SK-N-SH treated with all-trans-retinoic acid at 6 μM for 48 hours (cell line): ENCODE measurements around the gene ZMYND11.

Source experiments
- ATAC-seq: fragments of 200-7000 bp; cut with Tn5 transposase; 3 replicates; pipeline ENCODE4 v1.9.1; 2020; ENCODE audit warnings: mild to moderate bottlenecking, moderate library complexity
- BACH2 ChIP-seq: fragments of 250-450 bp; sonication (Bioruptor Pico); IDR thresholded peaks from 2 replicates; pipeline ENCODE4 v1.9.0; 2021; ENCODE audit warnings: mild to moderate bottlenecking, borderline replicate concordance
- CREB5 ChIP-seq: fragments of 250-450 bp; sonication (Bioruptor Pico); IDR thresholded peaks from 2 replicates; pipeline ENCODE4 v1.5.1; 2020; ENCODE audit warnings: low read depth, mild to moderate bottlenecking, moderate library complexity
- CSDC2 ChIP-seq: fragments of 250-450 bp; sonication (Bioruptor Pico); IDR thresholded peaks from 2 replicates; pipeline ENCODE4 v1.5.0; 2020; ENCODE audit warnings: mild to moderate bottlenecking, moderate library complexity
- CSRNP3 ChIP-seq: fragments of 250-450 bp; sonication (Bioruptor Pico); IDR thresholded peaks from 2 replicates; pipeline ENCODE4 v1.5.1; 2021; ENCODE audit warnings: mild to moderate bottlenecking, moderate library complexity
- ESRRG ChIP-seq: fragments of 250-450 bp; sonication (Bioruptor Pico); IDR thresholded peaks from 2 replicates; pipeline ENCODE4 v1.6.1; 2021; ENCODE audit warnings: mild to moderate bottlenecking
- GLIS3 ChIP-seq: fragments of 250-450 bp; sonication (Bioruptor Pico); IDR thresholded peaks from 2 replicates; pipeline ENCODE4 v1.5.0; 2020; ENCODE audit warnings: mild to moderate bottlenecking, moderate library complexity
- ISL1 ChIP-seq: fragments of 250-450 bp; sonication (Bioruptor Pico); IDR thresholded peaks from 2 replicates; pipeline ENCODE4 v2.1.2; 2022; ENCODE audit warnings: mild to moderate bottlenecking, moderate library complexity
- OSR1 ChIP-seq: fragments of 250-450 bp; sonication (Bioruptor Pico); IDR thresholded peaks from 2 replicates; pipeline ENCODE4 v1.8.0; 2022; ENCODE audit warnings: moderate library complexity, mild to moderate bottlenecking, inconsistent platforms
- PPARA ChIP-seq: fragments of 250-450 bp; sonication (Bioruptor Pico); IDR thresholded peaks from 2 replicates; pipeline ENCODE4 v1.5.0; 2020; ENCODE audit warnings: mild to moderate bottlenecking, borderline replicate concordance
- RARB ChIP-seq: fragments of 250-450 bp; sonication (Bioruptor Pico); IDR thresholded peaks from 2 replicates; pipeline ENCODE4 v1.8.0; 2021; ENCODE audit warnings: mild to moderate bottlenecking, moderate library complexity
- SNAI2 ChIP-seq: fragments of 250-450 bp; sonication (Bioruptor Pico); IDR thresholded peaks from 2 replicates; pipeline ENCODE4 v1.5.0; 2020; ENCODE audit warnings: mild to moderate bottlenecking, moderate library complexity
- TCF4 ChIP-seq: fragments of 250-450 bp; sonication (Bioruptor Pico); IDR thresholded peaks from 2 replicates; pipeline ENCODE4 v1.8.0; 2021; ENCODE audit warnings: mild to moderate bottlenecking, moderate library complexity, borderline replicate concordance
- TSHZ2 ChIP-seq: fragments of 250-450 bp; sonication (Bioruptor Pico); IDR thresholded peaks from 2 replicates; pipeline ENCODE4 v1.5.0; 2020; ENCODE audit warnings: mild to moderate bottlenecking, moderate library complexity
- ZC3H10 ChIP-seq: fragments of 250-450 bp; sonication (Bioruptor Pico); IDR thresholded peaks from 2 replicates; pipeline ENCODE4 v1.5.1; 2021; ENCODE audit warnings: mild to moderate bottlenecking, moderate library complexity
- ZFP3 ChIP-seq: fragments of 250-450 bp; sonication (Bioruptor Pico); IDR thresholded peaks from 2 replicates; pipeline ENCODE4 v1.5.0; 2020; ENCODE audit warnings: mild to moderate bottlenecking, moderate library complexity
- ZFP30 ChIP-seq: fragments of 450-650 bp; formaldehyde crosslinking; IDR thresholded peaks from 2 replicates; pipeline ENCODE4 v1.5.0; 2022; ENCODE audit warnings: mild to moderate bottlenecking, moderate library complexity
- ZNF565 ChIP-seq: fragments of 450-650 bp; formaldehyde crosslinking; conservative IDR thresholded peaks from 2 replicates; pipeline ENCODE4 v1.5.0; 2020; ENCODE audit warnings: low read depth, mild to moderate bottlenecking, moderate library complexity
- ZNF8 ChIP-seq: fragments of 450-650 bp; formaldehyde crosslinking; IDR thresholded peaks from 2 replicates; pipeline ENCODE4 v1.5.0; 2020; ENCODE audit warnings: mild to moderate bottlenecking, moderate library complexity

The ZMYND11 gene

GRCh38 chr10:282294-283139 lies 147.3 kb downstream of the ZMYND11 start:
- TF ChIP-seq PPARA (CRISPR knock-in tag) (no peak), CREB5 (CRISPR knock-in tag) (no peak), BACH2 (no peak), ZFP3 (CRISPR knock-in tag) (no peak), ZFP30 (CRISPR knock-in tag) (no peak)
- TF ChIP-seq, all 23 proteins: peak for 0
- ATAC-seq: no peak

GRCh38 chr10:283140-283479 lies 147.9 kb downstream of the ZMYND11 start:
- ATAC-seq: no peak
- TF ChIP-seq BACH2 (no peak), ZC3H10 (no peak), TCF4 (CRISPR knock-in tag) (no peak), RARB (CRISPR knock-in tag) (no peak), CREB5 (CRISPR knock-in tag) (no peak), ZNF565 (CRISPR knock-in tag) (no peak), ZFP3 (CRISPR knock-in tag) (no peak), ZFP30 (CRISPR knock-in tag) (no peak), ZNF8 (CRISPR knock-in tag) (no peak), ISL1 (CRISPR knock-in tag) (no peak), CSRNP3 (CRISPR knock-in tag) (no peak), CSDC2 (CRISPR knock-in tag) (no peak), SNAI2 (no peak), PPARA (CRISPR knock-in tag) (no peak), GLIS3 (CRISPR knock-in tag) (no peak), TSHZ2 (no peak), ESRRG (no peak)

- TF ChIP-seq OSR1 (CRISPR knock-in tag) (no peak), CSRNP3 (CRISPR knock-in tag) (no peak), TSHZ2 (no peak)
- no peak for ATAC-seq
Measured at GRCh38 chr10:283916-284356, 148.7 kb downstream of the ZMYND11 start.
